ENCODE results near the gene PGAP6. TPM values are rescaled to one million over a fixed set of nuclear protein-coding genes. Genes with fewer than 3 reads are reported as not detected.

Gene PGAP6
- total and polyA plus RNA-seq, 9 of the 15 experiments (the other 6 are each of a cell fraction or from before 2014, with no cell fraction given) = 0.45 to 50.2 (median 39.3) TPM

DNA sequence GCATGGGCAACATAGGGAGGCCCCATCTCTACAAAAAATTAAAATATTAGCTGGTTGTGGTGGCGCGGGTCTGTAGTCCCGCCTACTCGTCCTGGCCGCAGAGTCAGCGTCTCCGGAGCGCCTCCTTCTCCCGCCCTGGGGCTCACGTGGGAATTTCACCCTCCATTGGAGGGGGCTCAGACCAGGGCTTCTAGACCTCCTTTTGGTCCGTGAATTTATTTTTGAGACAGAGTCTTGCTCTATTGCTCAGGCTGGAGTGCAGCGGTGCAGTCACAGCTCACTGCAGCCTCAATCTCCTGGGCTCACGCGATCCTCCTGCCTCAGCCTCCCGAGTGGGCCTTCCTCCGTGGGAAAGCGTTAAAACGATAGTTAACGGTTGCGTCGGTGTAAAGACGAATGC is 14.8 kb upstream of the PGAP6 start (continued):
- TF ChIP-seq SMARCA5 (IDR thresholded peaks at IDR 0.05) (no peak), ZNF785 (CRISPR knock-in tag; IDR thresholded peaks at IDR 0.05) (no peak), SMAD2 (IDR thresholded peaks at IDR 0.05; ENCODE audit: low read depth, low read length) (no peak), CREB3 (tag; conservative IDR thresholded peaks at IDR 0.05; ENCODE audit: low read depth) (no peak), STAG1 (CRISPR knock-in tag; IDR thresholded peaks at IDR 0.05; ENCODE audit: borderline replicate concordance) (no peak), COPS2 (conservative IDR thresholded peaks at IDR 0.05) (no peak), SP1 (CRISPR knock-in tag; IDR thresholded peaks at IDR 0.05) (no peak), BCOR (IDR thresholded peaks at IDR 0.05) (peak; percentile 82), POLR2AphosphoS5 (IDR thresholded peaks at IDR 0.05; ENCODE audit: control insufficient read depth, insufficient read depth, low read depth, low read length) (no peak), PRMT5 (CRISPR knock-in tag; IDR thresholded peaks at IDR 0.05) (no peak), FOXJ2 (tag; IDR thresholded peaks at IDR 0.05) (no peak), OTX1 (CRISPR knock-in tag; IDR thresholded peaks at IDR 0.05) (no peak; the same call in 1 of the 2 replicates), ZBTB33 (CRISPR knock-in tag; IDR thresholded peaks at IDR 0.05) (no peak), TSHZ1 (CRISPR knock-in tag; IDR thresholded peaks at IDR 0.05) (no peak), HMGXB4 (CRISPR knock-in tag; IDR thresholded peaks at IDR 0.05) (no peak), LEF1 (IDR thresholded peaks at IDR 0.05) (no peak), LCOR (CRISPR knock-in tag; IDR thresholded peaks at IDR 0.05) (0 out of 2 replicates have a peak, but pooled peaks have one; percentile 50), TCF7L2 (IDR thresholded peaks at IDR 0.05; ENCODE audit: low read depth, low read length) (no peak), SUPT5H (IDR thresholded peaks at IDR 0.05) (peak; percentile 53)
- TF ChIP-seq, protein P1, sequence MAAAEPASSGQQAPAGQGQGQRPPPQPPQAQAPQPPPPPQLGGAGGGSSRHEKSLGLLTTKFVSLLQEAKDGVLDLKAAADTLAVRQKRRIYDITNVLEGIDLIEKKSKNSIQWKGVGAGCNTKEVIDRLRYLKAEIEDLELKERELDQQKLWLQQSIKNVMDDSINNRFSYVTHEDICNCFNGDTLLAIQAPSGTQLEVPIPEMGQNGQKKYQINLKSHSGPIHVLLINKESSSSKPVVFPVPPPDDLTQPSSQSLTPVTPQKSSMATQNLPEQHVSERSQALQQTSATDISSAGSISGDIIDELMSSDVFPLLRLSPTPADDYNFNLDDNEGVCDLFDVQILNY (CRISPR knock-in tag; IDR thresholded peaks at IDR 0.05) = no peak

Data from K562 (cell line).